HEK293 (cell line): ENCODE measurements around the gene IGSF21.

ENCODE experiments used
- CTCF ChIA-PET: fragments of 350-600 bp; formaldehyde crosslinking; extraction: SDS; loops from one replicate; lab custom pipeline; 2021; ENCODE audit warnings: antibody characterized with exemption; lab: Yijun Ruan, JAX
- POLR2A ChIA-PET: fragments of 300-600 bp; formaldehyde crosslinking; extraction: SDS; loops from one replicate; lab custom pipeline; 2020; ENCODE audit warnings: antibody characterized with exemption, inconsistent platforms; lab: Yijun Ruan, JAX
- H3K27ac ChIP-seq: fragments of 200-500 bp; sonication (Bioruptor generic); 2 replicates; pipeline ENCODE4 v1.5.1; 2014; ENCODE audit warnings: low read depth, low read length, control low read depth, inconsistent platforms; ENCODE audit errors: extremely low read depth
- H3K36me3 ChIP-seq, 2 experiments: fragments of 200-500 bp in 1 of 2; sonication (Bioruptor generic) in 1 of 2; 1 replicate in 1 of 2; 2 replicates in 1 of 2; pipeline ENCODE4 v1.5.1; 2014 to 2017; ENCODE audit warnings: inconsistent platforms in 2 of 2, low read length in 2 of 2; ENCODE audit not compliant: control insufficient read depth in 2 of 2, insufficient read depth in 1 of 2
- H3K4me1 ChIP-seq: fragments of 200-500 bp; sonication (Bioruptor generic); 2 replicates; pipeline ENCODE4 v1.5.1; 2014; ENCODE audit warnings: mild to moderate bottlenecking, low read length, inconsistent platforms; ENCODE audit not compliant: control insufficient read depth, insufficient read depth
- H3K4me3 ChIP-seq: 2 replicates; pipeline ENCODE4 v1.5.1; 2011; ENCODE audit warnings: low read depth, mild to moderate bottlenecking, control low read depth, low read length, moderate library complexity
- H3K9me3 ChIP-seq: fragments of 200-500 bp; sonication (Bioruptor generic); 2 replicates; pipeline ENCODE4 v1.5.1; 2014; ENCODE audit warnings: low read depth, low read length, inconsistent platforms; ENCODE audit not compliant: control insufficient read depth, insufficient read depth
- EGR2 ChIP-seq: fragments of 450-650 bp; formaldehyde crosslinking; IDR thresholded peaks from 2 replicates; pipeline ENCODE4 v1.5.1; 2016; ENCODE audit warnings: low read depth, missing biosample characterization, missing genetic modification characterization
- GFI1B ChIP-seq: fragments of 450-650 bp; formaldehyde crosslinking; IDR thresholded peaks from 2 replicates; pipeline ENCODE4 v1.5.1; 2016; ENCODE audit warnings: missing biosample characterization, missing genetic modification characterization
- KLF1 ChIP-seq: fragments of 450-650 bp; formaldehyde crosslinking; IDR thresholded peaks from 2 replicates; pipeline ENCODE4 v1.5.1; 2016; ENCODE audit warnings: missing biosample characterization, missing genetic modification characterization
- KLF16 ChIP-seq: fragments of 450-650 bp; formaldehyde crosslinking; IDR thresholded peaks from 2 replicates; pipeline ENCODE4 v1.5.1; 2017; ENCODE audit warnings: missing biosample characterization, missing genetic modification characterization
- MYNN ChIP-seq: fragments of 450-650 bp; formaldehyde crosslinking; IDR thresholded peaks from 2 replicates; pipeline ENCODE4 v1.5.1; 2016; ENCODE audit warnings: missing biosample characterization, missing genetic modification characterization, borderline replicate concordance
- MZF1 ChIP-seq: fragments of 450-650 bp; formaldehyde crosslinking; IDR thresholded peaks from 2 replicates; pipeline ENCODE4 v1.5.1; 2017; ENCODE audit warnings: missing biosample characterization, missing genetic modification characterization, borderline replicate concordance
- OVOL3 ChIP-seq: fragments of 450-650 bp; formaldehyde crosslinking; IDR thresholded peaks from 2 replicates; pipeline ENCODE4 v1.5.1; 2016; ENCODE audit warnings: missing biosample characterization, missing genetic modification characterization
- RBAK ChIP-seq: fragments of 450-650 bp; formaldehyde crosslinking; IDR thresholded peaks from 2 replicates; pipeline ENCODE4 v1.5.1; 2016; ENCODE audit warnings: missing biosample characterization, missing genetic modification characterization
- ZBTB21 ChIP-seq: fragments of 450-650 bp; formaldehyde crosslinking; IDR thresholded peaks from 2 replicates; pipeline ENCODE4 v1.5.1; 2017; ENCODE audit warnings: missing biosample characterization, missing genetic modification characterization
- ZFHX2 ChIP-seq: fragments of 450-650 bp; formaldehyde crosslinking; conservative IDR thresholded peaks from 2 replicates; pipeline ENCODE4 v1.5.1; 2016; ENCODE audit warnings: missing biosample characterization, missing genetic modification characterization
- ZFP3 ChIP-seq: fragments of 450-650 bp; formaldehyde crosslinking; IDR thresholded peaks from 2 replicates; pipeline ENCODE4 v1.5.1; 2016; ENCODE audit warnings: low read depth, missing biosample characterization, missing genetic modification characterization
- ZFP41 ChIP-seq: fragments of 450-650 bp; formaldehyde crosslinking; IDR thresholded peaks from 2 replicates; pipeline ENCODE4 v1.5.1; 2016; ENCODE audit warnings: missing biosample characterization, missing genetic modification characterization, borderline replicate concordance
- ZNF10 ChIP-seq: fragments of 450-650 bp; formaldehyde crosslinking; IDR thresholded peaks from 2 replicates; pipeline ENCODE4 v1.5.1; 2017; ENCODE audit warnings: missing biosample characterization, missing genetic modification characterization
- ZNF146 ChIP-seq: fragments of 450-650 bp; formaldehyde crosslinking; IDR thresholded peaks from 2 replicates; pipeline ENCODE4 v1.5.1; 2016; ENCODE audit warnings: missing biosample characterization, missing genetic modification characterization
- ZNF2 ChIP-seq: fragments of 450-650 bp; formaldehyde crosslinking; IDR thresholded peaks from 2 replicates; pipeline ENCODE4 v1.5.1; 2016; ENCODE audit warnings: missing biosample characterization, missing genetic modification characterization
- ZNF211 ChIP-seq: fragments of 450-650 bp; formaldehyde crosslinking; IDR thresholded peaks from 2 replicates; pipeline ENCODE4 v1.5.1; 2016; ENCODE audit warnings: low read depth, missing biosample characterization, missing genetic modification characterization
- ZNF341 ChIP-seq: fragments of 450-650 bp; formaldehyde crosslinking; IDR thresholded peaks from 2 replicates; pipeline ENCODE4; 2016; ENCODE audit warnings: low read depth, missing biosample characterization, missing genetic modification characterization
- ZNF37A ChIP-seq: fragments of 450-650 bp; IDR thresholded peaks from 2 replicates; pipeline ENCODE4 v1.5.1; 2018; ENCODE audit warnings: missing biosample characterization, missing genetic modification characterization
- ZNF404 ChIP-seq: fragments of 450-650 bp; formaldehyde crosslinking; IDR thresholded peaks from 2 replicates; pipeline ENCODE4 v1.5.1; 2017; ENCODE audit warnings: missing biosample characterization, missing genetic modification characterization
- ZNF510 ChIP-seq: fragments of 450-650 bp; formaldehyde crosslinking; IDR thresholded peaks from 2 replicates; pipeline ENCODE4 v1.5.1; 2018; ENCODE audit warnings: mild to moderate bottlenecking, missing genetic modification characterization, missing biosample characterization; ENCODE audit not compliant: insufficient replicate concordance
- ZNF529 ChIP-seq: fragments of 450-650 bp; formaldehyde crosslinking; IDR thresholded peaks from 2 replicates; pipeline ENCODE4 v1.5.1; 2017; ENCODE audit warnings: missing genetic modification characterization, missing biosample characterization; ENCODE audit not compliant: insufficient replicate concordance
- ZNF560 ChIP-seq: fragments of 450-650 bp; formaldehyde crosslinking; IDR thresholded peaks from 2 replicates; pipeline ENCODE4 v1.5.1; 2017; ENCODE audit warnings: missing biosample characterization, missing genetic modification characterization, borderline replicate concordance
- ZNF585B ChIP-seq: fragments of 450-650 bp; formaldehyde crosslinking; IDR thresholded peaks from 2 replicates; pipeline ENCODE4 v1.5.1; 2016; ENCODE audit warnings: missing biosample characterization, missing genetic modification characterization
- ZNF624 ChIP-seq: fragments of 450-650 bp; formaldehyde crosslinking; IDR thresholded peaks from 2 replicates; pipeline ENCODE4 v1.5.1; 2017; ENCODE audit warnings: missing biosample characterization, missing genetic modification characterization
- ZNF626 ChIP-seq: fragments of 450-650 bp; sonication (Bioruptor Pico); formaldehyde crosslinking; IDR thresholded peaks from 2 replicates; pipeline ENCODE4 v1.5.1; 2018; ENCODE audit warnings: missing biosample characterization, missing genetic modification characterization, inconsistent platforms
- ZNF658 ChIP-seq: fragments of 450-650 bp; formaldehyde crosslinking; IDR thresholded peaks from 2 replicates; pipeline ENCODE4; 2016; ENCODE audit warnings: missing biosample characterization, missing genetic modification characterization
- ZNF677 ChIP-seq: fragments of 450-650 bp; IDR thresholded peaks from 2 replicates; pipeline ENCODE4 v1.5.0; 2018; ENCODE audit warnings: missing biosample characterization, mild to moderate bottlenecking, missing genetic modification characterization, moderate library complexity
- ZNF776 ChIP-seq: fragments of 450-650 bp; formaldehyde crosslinking; IDR thresholded peaks from 2 replicates; pipeline ENCODE4 v1.5.0; 2017; ENCODE audit warnings: missing biosample characterization, missing genetic modification characterization, borderline replicate concordance
- ZNF843 ChIP-seq: fragments of 450-650 bp; formaldehyde crosslinking; IDR thresholded peaks from 2 replicates; pipeline ENCODE4 v1.5.1; 2016; ENCODE audit warnings: missing biosample characterization, missing genetic modification characterization
- TF ChIP-seq, protein P1 (sequence below): fragments of 450-650 bp; formaldehyde crosslinking; IDR thresholded peaks from 2 replicates; pipeline ENCODE4 v1.5.1; 2017; ENCODE audit warnings: missing biosample characterization, mild to moderate bottlenecking, missing genetic modification characterization, moderate library complexity
- TF ChIP-seq, protein P2 (sequence below): fragments of 450-650 bp; formaldehyde crosslinking; IDR thresholded peaks from 2 replicates; pipeline ENCODE4 v1.5.1; 2017; ENCODE audit warnings: missing biosample characterization, missing genetic modification characterization
- TF ChIP-seq, protein P3 (sequence below): fragments of 450-650 bp; formaldehyde crosslinking; IDR thresholded peaks from 2 replicates; pipeline ENCODE4 v1.5.1; 2017; ENCODE audit warnings: missing biosample characterization, missing genetic modification characterization
- TF ChIP-seq, protein P4 (sequence below): fragments of 450-650 bp; formaldehyde crosslinking; IDR thresholded peaks from 2 replicates; pipeline ENCODE4 v1.5.1; 2017; ENCODE audit warnings: missing biosample characterization, missing genetic modification characterization

IGSF21 gene

DNA sequence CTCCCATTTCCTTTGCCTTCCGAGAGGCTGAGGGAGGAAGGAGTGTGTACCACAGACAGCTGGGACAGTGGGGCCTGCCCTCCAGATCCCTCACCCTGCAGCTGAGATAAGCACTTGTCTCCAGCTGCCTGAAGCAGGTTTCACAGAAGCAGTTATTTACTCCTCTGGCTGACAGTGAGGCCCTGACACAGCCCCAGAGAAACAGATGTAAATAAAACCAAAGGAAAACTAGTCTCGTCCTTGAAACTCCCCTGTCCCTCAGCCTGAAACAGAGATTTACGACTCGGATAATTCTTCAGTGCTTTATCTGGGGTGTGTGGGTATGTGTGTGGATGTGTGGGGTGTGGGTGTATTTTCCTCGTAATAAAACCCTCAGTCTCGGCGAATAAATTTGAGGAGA is 181.1 kb downstream of the IGSF21 start:
- ChIA-PET POLR2A (interaction anchor here (0.6 kb wide), 1 partner anchor 42 kb away, joined by 3 read pairs; no protein-coding TSS in a partner anchor), CTCF (no interaction called here)
- no peak overlapping the region for H3K4me3 ChIP-seq
- no peaks in the 10 kb centered on the region for H3K36me3 ChIP-seq
- no peak overlapping the region; the same call in 1 of the 2 replicates for H3K27ac ChIP-seq
- H3K4me1 ChIP-seq = no peaks in the 10 kb centered on the region
- H3K9me3 ChIP-seq = no peaks in the 10 kb centered on the region
- TF ChIP-seq ZNF404 (tag by site-specific recombination) (no peak), ZNF626 (no peak), ZBTB21 (tag by site-specific recombination) (no peak), ZFP41 (tag by site-specific recombination) (no peak), EGR2 (peak; percentile 99), ZNF624 (tag by site-specific recombination) (no peak), ZNF2 (tag by site-specific recombination) (no peak), ZNF211 (tag by site-specific recombination) (no peak), MZF1 (tag by site-specific recombination) (no peak), ZFP3 (tag by site-specific recombination) (no peak), ZFHX2 (tag by site-specific recombination) (peak; percentile 99), ZNF146 (tag by site-specific recombination) (no peak), ZNF776 (tag by site-specific recombination) (no peak), ZNF560 (tag by site-specific recombination) (no peak), RBAK (tag by site-specific recombination) (no peak), ZNF529 (no peak), ZNF585B (tag by site-specific recombination) (no peak), OVOL3 (tag by site-specific recombination) (no peak), ZNF37A (tag by site-specific recombination) (no peak), ZNF843 (tag by site-specific recombination) (peak; percentile 41; the same call in 1 of the 2 replicates), ZNF658 (tag by site-specific recombination) (no peak), MYNN (tag by site-specific recombination) (no peak), GFI1B (no peak), KLF1 (peak; percentile 69), KLF16 (0 out of 2 replicates have a peak, but pooled peaks have one; percentile 22), ZNF341 (tag by site-specific recombination) (no peak), ZNF10 (tag by site-specific recombination) (no peak), ZNF677 (tag by site-specific recombination) (no peak), ZNF510 (tag by site-specific recombination) (no peak)
- TF ChIP-seq, protein P1, sequence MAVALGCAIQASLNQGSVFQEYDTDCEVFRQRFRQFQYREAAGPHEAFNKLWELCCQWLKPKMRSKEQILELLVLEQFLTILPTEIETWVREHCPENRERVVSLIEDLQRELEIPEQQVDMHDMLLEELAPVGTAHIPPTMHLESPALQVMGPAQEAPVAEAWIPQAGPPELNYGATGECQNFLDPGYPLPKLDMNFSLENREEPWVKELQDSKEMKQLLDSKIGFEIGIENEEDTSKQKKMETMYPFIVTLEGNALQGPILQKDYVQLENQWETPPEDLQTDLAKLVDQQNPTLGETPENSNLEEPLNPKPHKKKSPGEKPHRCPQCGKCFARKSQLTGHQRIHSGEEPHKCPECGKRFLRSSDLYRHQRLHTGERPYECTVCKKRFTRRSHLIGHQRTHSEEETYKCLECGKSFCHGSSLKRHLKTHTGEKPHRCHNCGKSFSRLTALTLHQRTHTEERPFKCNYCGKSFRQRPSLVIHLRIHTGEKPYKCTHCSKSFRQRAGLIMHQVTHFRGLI (tag by site-specific recombination) = no peak
- TF ChIP-seq, protein P2, sequence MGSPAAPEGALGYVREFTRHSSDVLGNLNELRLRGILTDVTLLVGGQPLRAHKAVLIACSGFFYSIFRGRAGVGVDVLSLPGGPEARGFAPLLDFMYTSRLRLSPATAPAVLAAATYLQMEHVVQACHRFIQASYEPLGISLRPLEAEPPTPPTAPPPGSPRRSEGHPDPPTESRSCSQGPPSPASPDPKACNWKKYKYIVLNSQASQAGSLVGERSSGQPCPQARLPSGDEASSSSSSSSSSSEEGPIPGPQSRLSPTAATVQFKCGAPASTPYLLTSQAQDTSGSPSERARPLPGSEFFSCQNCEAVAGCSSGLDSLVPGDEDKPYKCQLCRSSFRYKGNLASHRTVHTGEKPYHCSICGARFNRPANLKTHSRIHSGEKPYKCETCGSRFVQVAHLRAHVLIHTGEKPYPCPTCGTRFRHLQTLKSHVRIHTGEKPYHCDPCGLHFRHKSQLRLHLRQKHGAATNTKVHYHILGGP (tag by site-specific recombination) = no peak
- TF ChIP-seq, protein P3, sequence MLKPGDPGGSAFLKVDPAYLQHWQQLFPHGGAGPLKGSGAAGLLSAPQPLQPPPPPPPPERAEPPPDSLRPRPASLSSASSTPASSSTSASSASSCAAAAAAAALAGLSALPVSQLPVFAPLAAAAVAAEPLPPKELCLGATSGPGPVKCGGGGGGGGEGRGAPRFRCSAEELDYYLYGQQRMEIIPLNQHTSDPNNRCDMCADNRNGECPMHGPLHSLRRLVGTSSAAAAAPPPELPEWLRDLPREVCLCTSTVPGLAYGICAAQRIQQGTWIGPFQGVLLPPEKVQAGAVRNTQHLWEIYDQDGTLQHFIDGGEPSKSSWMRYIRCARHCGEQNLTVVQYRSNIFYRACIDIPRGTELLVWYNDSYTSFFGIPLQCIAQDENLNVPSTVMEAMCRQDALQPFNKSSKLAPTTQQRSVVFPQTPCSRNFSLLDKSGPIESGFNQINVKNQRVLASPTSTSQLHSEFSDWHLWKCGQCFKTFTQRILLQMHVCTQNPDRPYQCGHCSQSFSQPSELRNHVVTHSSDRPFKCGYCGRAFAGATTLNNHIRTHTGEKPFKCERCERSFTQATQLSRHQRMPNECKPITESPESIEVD (tag by site-specific recombination) = peak; percentile 66; the same call in 1 of the 2 replicates
- TF ChIP-seq, protein P4, sequence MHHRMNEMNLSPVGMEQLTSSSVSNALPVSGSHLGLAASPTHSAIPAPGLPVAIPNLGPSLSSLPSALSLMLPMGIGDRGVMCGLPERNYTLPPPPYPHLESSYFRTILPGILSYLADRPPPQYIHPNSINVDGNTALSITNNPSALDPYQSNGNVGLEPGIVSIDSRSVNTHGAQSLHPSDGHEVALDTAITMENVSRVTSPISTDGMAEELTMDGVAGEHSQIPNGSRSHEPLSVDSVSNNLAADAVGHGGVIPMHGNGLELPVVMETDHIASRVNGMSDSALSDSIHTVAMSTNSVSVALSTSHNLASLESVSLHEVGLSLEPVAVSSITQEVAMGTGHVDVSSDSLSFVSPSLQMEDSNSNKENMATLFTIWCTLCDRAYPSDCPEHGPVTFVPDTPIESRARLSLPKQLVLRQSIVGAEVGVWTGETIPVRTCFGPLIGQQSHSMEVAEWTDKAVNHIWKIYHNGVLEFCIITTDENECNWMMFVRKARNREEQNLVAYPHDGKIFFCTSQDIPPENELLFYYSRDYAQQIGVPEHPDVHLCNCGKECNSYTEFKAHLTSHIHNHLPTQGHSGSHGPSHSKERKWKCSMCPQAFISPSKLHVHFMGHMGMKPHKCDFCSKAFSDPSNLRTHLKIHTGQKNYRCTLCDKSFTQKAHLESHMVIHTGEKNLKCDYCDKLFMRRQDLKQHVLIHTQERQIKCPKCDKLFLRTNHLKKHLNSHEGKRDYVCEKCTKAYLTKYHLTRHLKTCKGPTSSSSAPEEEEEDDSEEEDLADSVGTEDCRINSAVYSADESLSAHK (tag by site-specific recombination) = peak; percentile 97
